ENCODE data around the gene FOXL2.

The FOXL2 gene

GRCh38 chr3:138943724-138944653, 2.9 kb downstream of the FOXL2 start:
- no peak for ATAC-seq
- TF ChIP-seq GLIS3 (CRISPR knock-in tag; IDR thresholded peaks at IDR 0.05), result no peak
- no peak for TF ChIP-seq ZC3H10 (CRISPR knock-in tag; IDR thresholded peaks at IDR 0.05)
- TF ChIP-seq ZFP30 (CRISPR knock-in tag; IDR thresholded peaks at IDR 0.05), result no peak
- no peak for TF ChIP-seq BACH2 (CRISPR knock-in tag; IDR thresholded peaks at IDR 0.05; ENCODE audit: borderline replicate concordance)
- TF ChIP-seq, protein P1, sequence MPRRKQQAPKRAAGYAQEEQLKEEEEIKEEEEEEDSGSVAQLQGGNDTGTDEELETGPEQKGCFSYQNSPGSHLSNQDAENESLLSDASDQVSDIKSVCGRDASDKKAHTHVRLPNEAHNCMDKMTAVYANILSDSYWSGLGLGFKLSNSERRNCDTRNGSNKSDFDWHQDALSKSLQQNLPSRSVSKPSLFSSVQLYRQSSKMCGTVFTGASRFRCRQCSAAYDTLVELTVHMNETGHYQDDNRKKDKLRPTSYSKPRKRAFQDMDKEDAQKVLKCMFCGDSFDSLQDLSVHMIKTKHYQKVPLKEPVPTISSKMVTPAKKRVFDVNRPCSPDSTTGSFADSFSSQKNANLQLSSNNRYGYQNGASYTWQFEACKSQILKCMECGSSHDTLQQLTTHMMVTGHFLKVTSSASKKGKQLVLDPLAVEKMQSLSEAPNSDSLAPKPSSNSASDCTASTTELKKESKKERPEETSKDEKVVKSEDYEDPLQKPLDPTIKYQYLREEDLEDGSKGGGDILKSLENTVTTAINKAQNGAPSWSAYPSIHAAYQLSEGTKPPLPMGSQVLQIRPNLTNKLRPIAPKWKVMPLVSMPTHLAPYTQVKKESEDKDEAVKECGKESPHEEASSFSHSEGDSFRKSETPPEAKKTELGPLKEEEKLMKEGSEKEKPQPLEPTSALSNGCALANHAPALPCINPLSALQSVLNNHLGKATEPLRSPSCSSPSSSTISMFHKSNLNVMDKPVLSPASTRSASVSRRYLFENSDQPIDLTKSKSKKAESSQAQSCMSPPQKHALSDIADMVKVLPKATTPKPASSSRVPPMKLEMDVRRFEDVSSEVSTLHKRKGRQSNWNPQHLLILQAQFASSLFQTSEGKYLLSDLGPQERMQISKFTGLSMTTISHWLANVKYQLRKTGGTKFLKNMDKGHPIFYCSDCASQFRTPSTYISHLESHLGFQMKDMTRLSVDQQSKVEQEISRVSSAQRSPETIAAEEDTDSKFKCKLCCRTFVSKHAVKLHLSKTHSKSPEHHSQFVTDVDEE (CRISPR knock-in tag; IDR thresholded peaks at IDR 0.05), result no peak
- TF ChIP-seq CSDC2 (CRISPR knock-in tag; IDR thresholded peaks at IDR 0.05), result no peak
- no peak for TF ChIP-seq ZFP3 (CRISPR knock-in tag; IDR thresholded peaks at IDR 0.05)
- TF ChIP-seq, protein P2, sequence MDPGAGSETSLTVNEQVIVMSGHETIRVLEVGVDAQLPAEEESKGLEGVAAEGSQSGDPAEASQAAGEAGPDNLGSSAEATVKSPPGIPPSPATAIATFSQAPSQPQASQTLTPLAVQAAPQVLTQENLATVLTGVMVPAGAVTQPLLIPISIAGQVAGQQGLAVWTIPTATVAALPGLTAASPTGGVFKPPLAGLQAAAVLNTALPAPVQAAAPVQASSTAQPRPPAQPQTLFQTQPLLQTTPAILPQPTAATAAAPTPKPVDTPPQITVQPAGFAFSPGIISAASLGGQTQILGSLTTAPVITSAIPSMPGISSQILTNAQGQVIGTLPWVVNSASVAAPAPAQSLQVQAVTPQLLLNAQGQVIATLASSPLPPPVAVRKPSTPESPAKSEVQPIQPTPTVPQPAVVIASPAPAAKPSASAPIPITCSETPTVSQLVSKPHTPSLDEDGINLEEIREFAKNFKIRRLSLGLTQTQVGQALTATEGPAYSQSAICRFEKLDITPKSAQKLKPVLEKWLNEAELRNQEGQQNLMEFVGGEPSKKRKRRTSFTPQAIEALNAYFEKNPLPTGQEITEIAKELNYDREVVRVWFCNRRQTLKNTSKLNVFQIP (CRISPR knock-in tag; IDR thresholded peaks at IDR 0.05; ENCODE audit: borderline replicate concordance, low read depth), result no peak
- TF ChIP-seq ESRRG (CRISPR knock-in tag; IDR thresholded peaks at IDR 0.05), result no peak
- TF ChIP-seq OSR1 (CRISPR knock-in tag; IDR thresholded peaks at IDR 0.05), result no peak
- no peak for TF ChIP-seq CREB5 (CRISPR knock-in tag; IDR thresholded peaks at IDR 0.05; ENCODE audit: low read depth)
- TF ChIP-seq, protein P3, sequence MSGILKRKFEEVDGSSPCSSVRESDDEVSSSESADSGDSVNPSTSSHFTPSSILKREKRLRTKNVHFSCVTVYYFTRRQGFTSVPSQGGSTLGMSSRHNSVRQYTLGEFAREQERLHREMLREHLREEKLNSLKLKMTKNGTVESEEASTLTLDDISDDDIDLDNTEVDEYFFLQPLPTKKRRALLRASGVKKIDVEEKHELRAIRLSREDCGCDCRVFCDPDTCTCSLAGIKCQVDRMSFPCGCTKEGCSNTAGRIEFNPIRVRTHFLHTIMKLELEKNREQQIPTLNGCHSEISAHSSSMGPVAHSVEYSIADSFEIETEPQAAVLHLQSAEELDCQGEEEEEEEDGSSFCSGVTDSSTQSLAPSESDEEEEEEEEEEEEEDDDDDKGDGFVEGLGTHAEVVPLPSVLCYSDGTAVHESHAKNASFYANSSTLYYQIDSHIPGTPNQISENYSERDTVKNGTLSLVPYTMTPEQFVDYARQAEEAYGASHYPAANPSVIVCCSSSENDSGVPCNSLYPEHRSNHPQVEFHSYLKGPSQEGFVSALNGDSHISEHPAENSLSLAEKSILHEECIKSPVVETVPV (CRISPR knock-in tag; IDR thresholded peaks at IDR 0.05), result no peak
- TF ChIP-seq RARB (CRISPR knock-in tag; IDR thresholded peaks at IDR 0.05), result no peak
- TF ChIP-seq ISL1 (CRISPR knock-in tag; IDR thresholded peaks at IDR 0.05), result no peak

- peak; percentile 5; the same call in 1 of the 3 replicates for ATAC-seq
- TF ChIP-seq ARNTL (CRISPR knock-in tag; IDR thresholded peaks at IDR 0.05; ENCODE audit: borderline replicate concordance, low read depth) (no peak), CREB5 (CRISPR knock-in tag; IDR thresholded peaks at IDR 0.05; ENCODE audit: low read depth) (no peak), RARB (CRISPR knock-in tag; IDR thresholded peaks at IDR 0.05) (no peak), PPARA (CRISPR knock-in tag; IDR thresholded peaks at IDR 0.05; ENCODE audit: borderline replicate concordance) (no peak), ISL1 (CRISPR knock-in tag; IDR thresholded peaks at IDR 0.05) (no peak), TCF4 (CRISPR knock-in tag; IDR thresholded peaks at IDR 0.05; ENCODE audit: borderline replicate concordance) (no peak), GLIS3 (CRISPR knock-in tag; IDR thresholded peaks at IDR 0.05) (no peak), SNAI2 (CRISPR knock-in tag; IDR thresholded peaks at IDR 0.05) (no peak), CSDC2 (CRISPR knock-in tag; IDR thresholded peaks at IDR 0.05) (no peak), ESRRG (CRISPR knock-in tag; IDR thresholded peaks at IDR 0.05) (no peak), ZNF70 (CRISPR knock-in tag; IDR thresholded peaks at IDR 0.05) (no peak)
- TF ChIP-seq, protein P4, sequence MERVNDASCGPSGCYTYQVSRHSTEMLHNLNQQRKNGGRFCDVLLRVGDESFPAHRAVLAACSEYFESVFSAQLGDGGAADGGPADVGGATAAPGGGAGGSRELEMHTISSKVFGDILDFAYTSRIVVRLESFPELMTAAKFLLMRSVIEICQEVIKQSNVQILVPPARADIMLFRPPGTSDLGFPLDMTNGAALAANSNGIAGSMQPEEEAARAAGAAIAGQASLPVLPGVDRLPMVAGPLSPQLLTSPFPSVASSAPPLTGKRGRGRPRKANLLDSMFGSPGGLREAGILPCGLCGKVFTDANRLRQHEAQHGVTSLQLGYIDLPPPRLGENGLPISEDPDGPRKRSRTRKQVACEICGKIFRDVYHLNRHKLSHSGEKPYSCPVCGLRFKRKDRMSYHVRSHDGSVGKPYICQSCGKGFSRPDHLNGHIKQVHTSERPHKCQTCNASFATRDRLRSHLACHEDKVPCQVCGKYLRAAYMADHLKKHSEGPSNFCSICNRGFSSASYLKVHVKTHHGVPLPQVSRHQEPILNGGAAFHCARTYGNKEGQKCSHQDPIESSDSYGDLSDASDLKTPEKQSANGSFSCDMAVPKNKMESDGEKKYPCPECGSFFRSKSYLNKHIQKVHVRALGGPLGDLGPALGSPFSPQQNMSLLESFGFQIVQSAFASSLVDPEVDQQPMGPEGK (CRISPR knock-in tag; IDR thresholded peaks at IDR 0.05; ENCODE audit: borderline replicate concordance), result no peak
Observed at GRCh38 chr3:138942861-138943623, 3.9 kb downstream of the FOXL2 start.
